Astrocyte of the spinal cord (primary cell): ENCODE results near the gene IL18R1.

ENCODE experiments used
- DNase-seq: peaks from one replicate; pipeline ENCODE4 v3.0.0; 2011; ENCODE audit warnings: low read depth, low spot score
- H3K4me3 ChIP-seq: 2 replicates; pipeline ENCODE4 v1.5.1; 2011; ENCODE audit warnings: low read depth, mild to moderate bottlenecking, low read length, moderate library complexity
- CTCF ChIP-seq: IDR thresholded peaks from 2 replicates; pipeline ENCODE4 v1.5.1; 2012; ENCODE audit warnings: low read depth, mild to moderate bottlenecking, low read length, inconsistent platforms
- in situ Hi-C: cut with HindIII; loops from 2 replicates; pipeline ENCODE4 v1.10.0; 2017; ENCODE audit warnings: low sequenced_read_pairs

IL18R1 gene

GRCh38 chr2:102433973-102434654, 78.5 kb downstream of the IL18R1 start:
- no peak for DNase-seq
- H3K4me3 ChIP-seq, result no peak overlapping the region
- TF ChIP-seq CTCF, result no peak
- in situ Hi-C loops, result no loop called here

- in situ Hi-C loops, result no loop called here
- H3K4me3 ChIP-seq, result no peak overlapping the region
- no peak for DNase-seq
- no peak for TF ChIP-seq CTCF
Observed at GRCh38 chr2:102434655-102435381, 79.2 kb downstream of the IL18R1 start.

- in situ Hi-C loops, result no loop called here
- no peak overlapping the region for H3K4me3 ChIP-seq
- no peak for DNase-seq
- TF ChIP-seq CTCF, result no peak
Observed at GRCh38 chr2:102435741-102436140, 80.1 kb downstream of the IL18R1 start.

GRCh38 chr2:102436323-102436722, 80.7 kb downstream of the IL18R1 start:
- in situ Hi-C loops, result no loop called here
- no peak overlapping the region for H3K4me3 ChIP-seq
- peak; percentile 56 for DNase-seq
- no peak for TF ChIP-seq CTCF

- no peak for DNase-seq
- H3K4me3 ChIP-seq, result no peak overlapping the region
- in situ Hi-C loops, result no loop called here
- TF ChIP-seq CTCF, result no peak
Observed at GRCh38 chr2:102437122-102437521, 81.5 kb downstream of the IL18R1 start.

- no peak overlapping the region for H3K4me3 ChIP-seq
- in situ Hi-C loops, result no loop called here
- no peak for TF ChIP-seq CTCF
- DNase-seq, result no peak
Observed at GRCh38 chr2:102438111-102438510, 82.5 kb downstream of the IL18R1 start.
